Pancreas (tissue), 10 donors: Measurements from ENCODE around the gene RHBDD1. TPM values are rescaled to one million over a fixed set of nuclear protein-coding genes. Genes with fewer than 3 reads are reported as not detected.

Experiments
- ATAC-seq, 4 donors: fragments of 200-7000 bp; cut with Tn5 transposase; one replicate each; pipeline versions ENCODE4 v1.8.0 to v1.9.1; 2020; ENCODE audit warnings: mild to moderate bottlenecking in 4 of 4, moderate library complexity in 4 of 4
- DNase-seq, 6 donors: peaks; one replicate each; pipeline ENCODE4 v3.0.0-alpha.2; 2020
- FAIRE-seq: peaks from 2 replicates; lab custom pipeline; 2012; peaks lifted over from hg19 to GRCh38; lab: Jason Lieb, UNC
- H3K27ac ChIP-seq, 4 donors: fragments of 200-600 bp; sonication (generic); 1 replicate in 3 of 4; 2 replicates in 1 of 4; pipeline versions ENCODE4 v1.5.0 to v1.8.0; 2020
- H3K27me3 ChIP-seq, 4 donors: fragments of 200-600 bp; one replicate each; pipeline ENCODE4 v1.8.0; 2021
- H3K36me3 ChIP-seq, 3 donors: fragments of 200-600 bp; sonication (generic) in 1 of 3; one replicate each; pipeline versions ENCODE4 v1.5.0 to v1.8.0; 2020 to 2021
- H3K4me1 ChIP-seq, 3 donors: fragments of 200-600 bp; one replicate each; pipeline ENCODE4 v1.8.0; 2021
- H3K4me3 ChIP-seq, 4 donors: fragments of 200-600 bp; sonication (generic) in 2 of 4; one replicate each; pipeline versions ENCODE4 v1.5.0 to v1.8.0; 2020 to 2021
- H3K9me3 ChIP-seq, 4 donors: fragments of 200-600 bp; one replicate each; pipeline ENCODE4 v1.8.0; 2021
- CTCF ChIP-seq, 4 donors: fragments of 200-600 bp; sonication (generic) in 3 of 4; IDR thresholded peaks; one replicate each; pipeline versions ENCODE4 v1.5.0 to v1.8.0; 2021; ENCODE audit warnings: antibody characterized with exemption in 4 of 4
- WGBS, 2 donors: extraction: QIAGEN DNeasy Blood & Tissue Kit; methylation state at CpG; one replicate each; pipeline ENCODE4 v1.1.7; 2013; 5-methylcytosine and 5-hydroxymethylcytosine counted together
- intact Hi-C, 3 donors: fragments of 100-400 bp; cut with DNase I; formaldehyde crosslinking; loops; one replicate each; pipeline versions ENCODE4 v1.11.1 to v1.14.2; 2022
- polyA plus RNA-seq, 2 donors: library from polyadenylated mRNA; stranded (reverse); fragments of 200-250 nt; gene quantifications; one replicate each; pipeline ENCODE4 v1.2.3, GENCODE V29; 2013
- total RNA-seq, 6 donors: library from RNA; stranded (reverse); fragmentation: NEBNext Ultra II Directional in 4 of 6; extraction: Animal tissue kit (Norgen Biotek cat#: 25700) in 4 of 6; gene quantifications; one replicate each; pipeline versions ENCODE4 v1.2.1 to v1.2.4, GENCODE V29; 2021 to 2023
- donor health status: healthy with polysubstance abuse.
- donor health status: DM: no; HTN: no; CAD: no; lungs with moderate emphysema.
- donor health status: DM: no; HTN: no; CAD: no.
- donor health status: control.
- donor health status: control.
- donor health status: Bipolar disorder and iron deficiency.
- donor health status: DM: yes; HTN: yes; CAD: no.
- donor health status: DM: no; HTN: no; CAD: no.
- donor health status: DM: no; HTN: no; CAD: no.
- donor health status: DM: yes; HTN: yes; CAD: no.

The RHBDD1 gene
- total and polyA plus RNA-seq, 8 donors: 3.5 to 28.9 (median 20.1) TPM

DNA sequence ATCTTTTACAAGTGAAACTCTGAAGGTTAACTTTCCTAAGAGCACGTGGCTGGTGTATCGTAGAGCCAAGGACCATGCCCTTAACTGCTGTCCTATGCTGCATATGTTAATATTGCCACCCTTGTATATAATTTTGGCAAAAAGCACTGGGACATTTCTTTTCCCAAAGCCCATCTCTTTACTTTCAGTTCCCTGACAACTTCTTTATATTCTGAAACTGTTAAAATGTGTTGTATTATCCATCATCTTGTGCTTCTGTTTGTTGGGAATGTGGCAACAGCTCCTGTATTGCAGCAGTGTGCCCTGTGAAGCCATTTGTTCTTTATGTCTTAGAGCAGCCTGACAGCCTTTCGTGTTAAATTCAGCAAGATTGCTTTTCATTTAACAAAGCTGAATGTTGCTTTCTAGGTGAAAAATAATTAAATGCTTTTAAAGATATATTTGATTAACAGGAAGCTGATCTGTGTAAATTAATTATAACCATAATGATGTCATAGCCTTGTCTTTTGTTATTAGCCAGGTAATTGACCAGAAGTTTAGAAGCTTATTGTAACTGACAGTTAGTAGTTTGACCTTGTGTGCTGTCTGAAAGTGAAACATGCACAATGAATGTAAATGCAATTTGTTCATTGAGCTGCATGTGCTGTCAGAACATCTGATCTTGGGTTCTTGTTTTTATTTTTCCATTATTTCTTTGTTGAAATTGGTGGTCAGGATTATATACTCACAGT is 9.7 kb downstream of the RHBDD1 start:
- intact Hi-C loops: no loop called here
- no peak overlapping the region for H3K27ac ChIP-seq
- no peak for TF ChIP-seq CTCF (IDR thresholded peaks at IDR 0.05)
- no peaks in the 10 kb centered on the region for H3K36me3 ChIP-seq
- H3K4me3 ChIP-seq: no peak overlapping the region
- FAIRE-seq (no peak), DNase-seq (no peak), ATAC-seq (no peak)
- H3K4me1 ChIP-seq: no peaks in the 10 kb centered on the region
- 49 to 52% methylated on average over 3 of the region's 3 CpGs for WGBS, 2 donors
- H3K9me3 ChIP-seq: no peaks in the 10 kb centered on the region
- H3K27me3 ChIP-seq: no peaks in the 10 kb centered on the region

- H3K27ac ChIP-seq: no peak overlapping the region
- no peaks in the 10 kb centered on the region for H3K4me1 ChIP-seq
- 79 to 86% methylated on average over 1 of the region's 1 CpG for WGBS, 2 donors
- no peaks in the 10 kb centered on the region for H3K9me3 ChIP-seq
- no peak for ATAC-seq
- FAIRE-seq: no peak
- TF ChIP-seq CTCF (IDR thresholded peaks at IDR 0.05): no peak
- H3K27me3 ChIP-seq: no peaks in the 10 kb centered on the region
- intact Hi-C loops: no loop called here
- no peak for DNase-seq
- H3K36me3 ChIP-seq: no peaks in the 10 kb centered on the region
- H3K4me3 ChIP-seq: no peak overlapping the region
Observed at GRCh38 chr2:226847090-226847489, 11.2 kb downstream of the RHBDD1 start.

GRCh38 chr2:226847511-226847910 is 11.7 kb downstream of the RHBDD1 start:
- Histone ChIP-seq H3K4me1 (no peaks in the 10 kb centered on the region), H3K27me3 (no peaks in the 10 kb centered on the region), H3K4me3 (no peak overlapping the region), H3K9me3 (no peaks in the 10 kb centered on the region), H3K27ac (no peak overlapping the region), H3K36me3 (no peaks in the 10 kb centered on the region)
- TF ChIP-seq CTCF (IDR thresholded peaks at IDR 0.05): no peak
- no peak for FAIRE-seq
- WGBS, 2 donors: 77 to 79% methylated on average over 2 of the region's 2 CpGs
- no peak for ATAC-seq
- intact Hi-C loops: no loop called here
- no peak for DNase-seq

DNA sequence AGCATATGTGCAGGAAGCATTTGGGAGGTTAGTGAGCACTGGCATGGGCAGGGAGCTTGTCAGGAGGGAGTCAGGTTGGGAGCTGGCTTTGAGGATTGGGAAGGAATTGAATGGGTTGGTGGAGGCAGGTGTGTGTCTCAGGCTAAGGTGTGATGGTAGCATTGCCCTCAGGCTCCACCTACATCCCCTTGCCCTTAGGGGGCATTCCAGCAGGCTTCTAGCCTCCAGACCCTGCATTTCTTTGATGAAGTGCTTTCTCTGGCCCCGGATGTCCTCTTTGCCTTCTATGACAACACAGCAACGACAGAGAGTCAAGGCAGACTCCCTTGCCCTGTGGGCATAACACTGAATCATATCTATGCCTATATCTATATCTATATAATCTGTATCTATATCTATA is 13.5 kb downstream of the RHBDD1 start:
- FAIRE-seq: no peak

More for the DNA sequence above, 13.5 kb downstream of the RHBDD1 start:
- Histone ChIP-seq H3K4me1 (no peaks in the 10 kb centered on the region), H3K36me3 (no peaks in the 10 kb centered on the region), H3K27me3 (no peaks in the 10 kb centered on the region), H3K27ac (no peak overlapping the region), H3K4me3 (no peak overlapping the region), H3K9me3 (no peaks in the 10 kb centered on the region)
- intact Hi-C loops: no loop called here
- TF ChIP-seq CTCF (IDR thresholded peaks at IDR 0.05): no peak
- DNase-seq: no peak
- no peak for ATAC-seq
- 84 to 97% methylated on average over 2 of the region's 2 CpGs for WGBS, 2 donors
